SK-N-MC (cell line): Measurements from ENCODE around the gene VIPR2.

Source experiments
- EZH2 ChIP-seq: fragments of 200-600 bp; sonication (generic); IDR thresholded peaks from one replicate; pipeline ENCODE4 v1.6.1; 2017; ENCODE audit warnings: antibody characterized with exemption
- FOXP2 ChIP-seq: optimal IDR thresholded peaks from 2 replicates; pipeline ENCODE3; 2011; ENCODE audit warnings: mild to moderate bottlenecking, moderate library complexity; ENCODE audit not compliant: insufficient read depth; ENCODE audit errors: extremely low read length, control extremely low read depth
- POLR2AphosphoS5 ChIP-seq: IDR thresholded peaks from 2 replicates; pipeline ENCODE4 v1.6.1; 2012; ENCODE audit warnings: mild to moderate bottlenecking, low read depth, low read length, borderline replicate concordance

- TF ChIP-seq POLR2AphosphoS5 = no peak
- no peak for TF ChIP-seq EZH2
- no peak for TF ChIP-seq FOXP2
Observed at GRCh38 chr7:159094023-159094740, 50.5 kb downstream of the VIPR2 start.
